GM19452 (cell line): ENCODE data around the gene KHDC4.
A peak's percentile ranks its signal among the peaks of the same experiment; 100 is the strongest.

Experiments
- ATAC-seq: cut with Tn5 transposase; IDR thresholded peaks from one replicate; pipeline ENCODE4 v1.9.1; 2021; ENCODE audit not compliant: unreplicated experiment

Gene KHDC4

DNA sequence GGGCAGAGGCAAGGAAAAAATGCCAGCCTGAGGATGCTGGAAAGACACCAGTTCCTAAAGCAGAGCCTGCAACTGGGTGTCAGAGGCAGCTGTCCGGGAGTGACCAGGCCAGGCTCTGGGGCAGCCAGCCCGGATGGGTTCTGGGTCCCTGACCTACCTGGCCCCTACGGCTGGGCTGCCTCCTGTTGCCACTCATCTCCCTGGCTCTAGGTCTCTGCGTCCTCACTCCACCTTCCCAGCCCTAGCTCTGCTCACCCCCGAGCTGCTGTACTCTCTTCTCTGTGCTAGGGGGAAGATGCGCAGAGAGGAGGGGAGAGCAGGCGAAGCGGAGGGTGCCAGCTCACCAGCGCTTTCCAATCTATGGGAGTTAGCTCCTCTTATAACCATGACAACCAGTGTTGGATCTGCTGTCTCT lies 35.2 kb upstream of the KHDC4 start:
- no peak for ATAC-seq

DNA sequence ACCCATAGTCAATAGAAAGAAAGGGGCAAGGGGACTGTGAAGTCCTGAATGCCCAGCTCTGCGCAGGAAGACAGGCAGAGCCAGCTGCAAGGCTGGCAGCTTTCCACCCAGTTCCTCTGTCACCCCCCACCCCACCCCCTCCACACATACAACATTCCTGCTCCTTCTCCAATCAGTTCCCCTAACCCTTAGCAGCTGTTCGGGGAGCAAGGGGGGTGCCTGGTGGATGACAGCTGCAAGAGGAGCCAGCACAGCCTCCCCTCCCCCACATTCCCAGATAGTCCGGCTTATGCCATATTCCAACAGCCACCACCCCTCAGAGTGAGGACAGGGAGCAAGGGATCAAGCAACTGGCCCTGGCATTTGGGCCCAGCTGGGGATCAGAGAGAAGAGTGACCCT lies 34.5 kb upstream of the KHDC4 start:
- ATAC-seq, result no peak

DNA sequence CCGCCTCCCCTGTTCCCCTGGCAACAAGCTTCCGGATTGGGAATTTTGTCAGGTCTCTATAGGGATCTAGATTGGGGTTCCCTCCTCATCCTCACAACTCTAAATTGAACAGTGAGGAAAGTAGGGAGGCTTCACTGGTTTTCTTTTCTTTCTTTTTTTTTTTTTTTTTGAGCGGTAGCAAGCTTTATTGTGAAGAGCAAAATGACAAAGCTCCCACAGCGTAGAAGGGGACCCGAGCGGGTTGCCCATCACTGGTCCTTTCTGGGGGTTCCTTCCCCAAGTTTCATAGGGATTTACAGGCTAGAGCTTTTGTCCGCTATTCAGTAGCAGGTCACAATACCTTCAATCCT lies 33.8 kb upstream of the KHDC4 start:
- no peak for ATAC-seq

DNA sequence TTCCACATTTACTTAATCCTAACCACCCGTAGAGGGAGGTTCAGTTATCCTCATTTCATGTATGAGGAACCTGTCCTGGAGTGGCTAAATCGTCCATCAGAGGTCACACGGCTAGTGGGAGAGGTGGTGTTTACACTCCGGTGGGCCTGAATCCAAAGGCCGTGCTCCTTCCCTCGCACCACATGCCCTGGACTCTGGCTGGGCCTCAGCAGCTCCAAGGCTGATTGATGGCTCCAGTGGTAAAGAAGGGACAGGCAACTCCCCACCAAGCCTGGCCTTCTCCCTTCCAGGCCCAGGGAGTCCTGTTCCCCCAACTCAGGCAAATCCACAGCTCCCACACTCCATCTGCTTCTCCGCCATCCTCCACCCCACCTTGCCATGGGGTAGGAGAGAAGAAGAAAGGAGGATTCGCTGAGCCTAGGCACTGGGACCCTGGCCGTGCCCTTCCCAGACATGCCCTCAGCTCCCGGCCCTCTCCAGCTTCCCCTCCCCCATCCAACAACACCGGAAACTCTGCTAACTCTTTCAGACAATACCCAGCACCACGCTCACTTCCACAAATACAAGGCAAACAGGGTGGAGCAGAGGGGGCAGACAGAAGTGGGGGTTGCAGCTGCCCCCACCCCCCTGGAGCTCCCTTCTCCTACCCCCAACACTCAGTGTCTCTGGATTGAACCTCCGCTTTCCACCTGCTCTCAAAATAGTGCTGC lies 33.3 kb upstream of the KHDC4 start:
- ATAC-seq, result no peak

DNA sequence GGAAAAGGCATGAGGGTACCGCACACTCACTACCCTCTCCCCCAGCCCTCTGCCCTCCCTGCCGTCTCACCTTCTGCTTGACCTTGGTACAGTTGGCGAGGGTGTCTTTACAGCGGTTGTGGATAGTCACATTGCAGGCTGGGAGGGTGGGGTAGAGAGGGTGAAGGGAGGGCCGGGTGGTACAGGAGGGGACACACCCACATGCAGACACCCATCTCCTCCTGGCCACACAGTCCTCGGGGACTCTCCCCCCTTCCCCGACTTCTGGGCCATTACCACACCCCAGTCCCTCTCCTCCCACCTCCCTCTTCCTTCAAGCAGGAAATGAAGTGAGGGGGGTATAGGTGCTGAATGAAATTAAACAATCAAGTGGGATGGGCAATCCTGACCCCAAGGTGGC lies 32.5 kb upstream of the KHDC4 start:
- no peak for ATAC-seq

DNA sequence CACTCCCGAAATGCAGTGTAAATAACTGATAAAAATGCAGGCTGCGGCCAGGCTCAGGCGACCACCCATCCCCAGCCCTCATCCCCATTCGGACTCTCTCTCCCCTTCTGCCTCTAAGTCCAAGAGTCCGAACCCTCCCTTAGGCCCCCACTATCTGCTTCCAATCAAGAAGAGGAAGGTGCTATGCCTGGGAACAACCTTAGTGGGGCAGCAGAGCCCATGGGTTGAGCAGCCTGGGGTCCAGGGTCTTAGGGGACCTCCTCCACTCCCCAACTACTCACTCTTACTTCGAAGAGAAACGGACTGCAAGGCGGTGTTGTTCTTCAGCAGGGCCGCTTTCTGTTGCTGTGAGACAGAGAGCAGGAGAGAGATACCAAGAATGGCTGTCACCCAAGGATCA lies 31.9 kb upstream of the KHDC4 start:
- no peak for ATAC-seq

DNA sequence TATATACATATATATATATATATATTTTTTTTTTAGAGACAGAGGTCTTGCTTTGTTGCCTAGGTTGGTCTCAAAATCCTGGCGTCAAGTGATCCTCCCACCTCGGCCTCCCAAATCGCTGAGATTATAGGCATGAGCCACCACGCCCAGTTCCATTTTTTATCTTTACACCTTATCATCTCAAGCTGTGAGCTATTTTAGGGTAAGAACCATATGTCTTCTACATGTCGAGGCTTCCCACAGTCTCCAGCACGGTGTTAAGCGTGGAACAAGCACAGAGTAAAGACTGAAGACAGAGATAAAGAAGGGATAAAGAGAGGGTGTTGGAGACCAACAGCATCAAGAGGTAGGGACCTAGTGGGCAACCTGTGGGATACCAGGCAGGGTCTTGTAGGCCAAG lies 30.0 kb upstream of the KHDC4 start:
- ATAC-seq, result no peak

DNA sequence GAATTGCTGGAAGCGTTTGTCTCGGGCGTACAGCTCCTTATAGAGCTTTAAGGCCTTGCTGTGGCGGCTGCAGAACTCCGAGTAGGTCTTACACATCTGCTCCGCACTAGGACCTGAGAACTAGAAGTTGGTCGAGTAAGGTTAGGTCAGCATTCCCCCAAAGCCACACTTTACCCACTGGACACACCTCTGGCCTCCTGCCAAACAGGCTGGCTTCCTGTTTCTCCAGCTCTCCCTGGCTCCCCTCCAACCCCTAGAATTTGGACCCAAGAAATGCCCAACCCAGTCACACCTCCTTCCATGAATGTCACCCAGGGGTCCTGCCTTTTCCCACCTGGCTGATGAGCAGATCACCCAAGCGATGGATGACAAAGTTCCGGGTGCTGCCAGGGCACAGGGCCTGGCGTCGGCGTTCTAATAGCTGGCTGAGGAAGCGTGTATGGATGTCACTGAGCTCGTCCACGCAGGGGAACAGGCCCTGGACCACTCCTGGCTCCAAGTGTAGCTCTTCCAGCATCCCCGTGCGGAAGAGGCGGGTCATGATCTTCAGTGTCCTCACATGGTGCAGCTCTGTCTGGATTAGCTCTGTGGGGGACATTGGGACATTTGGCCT lies 28.5 kb upstream of the KHDC4 start:
- ATAC-seq, result no peak

DNA sequence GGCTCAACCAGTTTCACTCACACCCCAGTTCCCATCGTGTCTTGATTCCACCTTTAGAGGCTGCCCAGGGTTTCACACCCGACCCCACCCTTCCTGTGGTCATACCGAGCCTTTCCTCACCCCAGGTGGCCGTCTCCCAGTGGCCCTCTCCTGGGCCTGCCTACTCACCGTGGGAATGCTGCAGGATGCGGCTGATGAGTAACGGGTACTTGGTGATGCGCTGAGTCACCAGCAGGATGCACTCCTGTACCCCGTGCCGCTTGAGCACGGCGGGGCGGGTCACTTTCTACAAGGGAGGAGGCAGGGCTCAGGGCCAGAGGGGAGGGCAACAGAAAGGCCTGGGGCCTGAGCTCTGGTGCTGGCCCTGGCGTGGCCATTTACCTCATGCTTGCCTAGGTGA lies 27.7 kb upstream of the KHDC4 start:
- no peak for ATAC-seq

DNA sequence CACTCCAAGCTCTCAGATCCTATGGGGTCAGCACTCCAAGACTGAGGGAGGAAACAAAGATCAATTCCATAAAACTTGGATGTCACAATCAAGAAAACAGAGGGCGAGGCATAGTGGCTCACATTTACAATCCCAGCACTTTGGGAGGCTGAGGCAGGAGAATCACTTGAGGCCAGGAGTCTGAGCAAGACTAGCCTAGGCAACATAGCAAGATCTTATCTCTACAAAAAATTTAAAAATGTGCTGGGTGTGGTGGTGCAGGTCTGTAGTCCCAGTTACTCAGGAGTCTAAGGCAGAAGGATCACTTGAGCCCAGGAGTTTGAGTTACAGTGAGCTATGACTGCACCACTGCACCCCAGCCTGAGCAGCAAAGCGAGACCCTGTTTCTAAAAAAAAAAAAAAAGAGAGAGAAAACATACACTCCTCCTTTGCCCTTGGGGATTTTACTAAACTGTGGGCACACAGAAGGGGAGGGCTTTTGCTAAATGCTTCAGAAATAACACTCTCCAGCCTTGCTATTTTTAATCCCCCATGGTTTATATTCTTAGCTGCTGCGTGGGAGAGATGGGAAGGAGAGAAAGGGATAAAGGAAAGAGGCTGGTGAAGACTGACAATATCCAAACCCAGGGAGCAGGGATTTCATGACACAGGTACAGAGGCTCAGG lies 26.0 kb upstream of the KHDC4 start:
- ATAC-seq, result no peak

DNA sequence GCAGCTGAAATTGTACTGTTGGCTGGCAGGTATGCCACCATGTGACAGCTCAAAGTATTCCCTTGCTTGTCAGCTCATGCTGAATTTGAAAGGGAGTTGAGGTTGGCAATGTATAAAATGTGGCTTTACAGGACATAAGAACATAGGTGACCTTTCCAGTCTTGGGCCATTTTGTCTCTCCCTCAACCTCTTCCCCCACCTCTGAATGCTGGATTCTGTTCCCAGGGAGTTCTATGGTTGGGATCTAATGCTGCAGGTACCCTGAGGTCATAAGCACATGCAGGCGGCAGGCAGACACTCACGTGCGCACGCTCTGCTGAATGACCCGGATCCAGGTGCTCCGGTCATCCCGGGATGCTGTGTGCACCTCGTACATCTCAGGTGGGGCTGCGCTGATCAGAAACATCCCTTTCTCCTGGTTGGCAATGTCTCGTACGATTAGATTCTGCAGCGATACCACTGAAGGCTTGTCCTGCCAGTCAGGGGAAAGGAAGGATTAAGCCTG lies 23.2 kb upstream of the KHDC4 start:
- no peak for ATAC-seq

DNA sequence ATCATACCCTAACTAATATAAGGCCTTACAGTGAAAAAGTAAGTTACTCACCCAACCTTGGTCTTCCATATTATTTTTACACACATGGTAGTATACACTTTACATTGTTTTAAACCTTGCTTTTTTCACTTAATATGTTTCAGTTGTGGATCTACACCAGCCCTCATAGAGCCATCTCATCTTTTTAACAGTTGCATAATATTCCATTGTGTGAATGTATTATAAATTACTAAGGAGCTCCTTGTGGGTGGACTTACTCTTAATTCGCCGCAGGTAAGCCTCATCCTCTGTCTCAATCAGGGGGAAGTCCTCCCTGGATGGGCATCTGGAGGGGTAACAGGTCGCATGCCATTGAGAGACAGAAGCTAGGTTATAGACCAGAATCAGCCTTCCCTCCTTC lies 20.4 kb upstream of the KHDC4 start:
- ATAC-seq, result no peak

DNA sequence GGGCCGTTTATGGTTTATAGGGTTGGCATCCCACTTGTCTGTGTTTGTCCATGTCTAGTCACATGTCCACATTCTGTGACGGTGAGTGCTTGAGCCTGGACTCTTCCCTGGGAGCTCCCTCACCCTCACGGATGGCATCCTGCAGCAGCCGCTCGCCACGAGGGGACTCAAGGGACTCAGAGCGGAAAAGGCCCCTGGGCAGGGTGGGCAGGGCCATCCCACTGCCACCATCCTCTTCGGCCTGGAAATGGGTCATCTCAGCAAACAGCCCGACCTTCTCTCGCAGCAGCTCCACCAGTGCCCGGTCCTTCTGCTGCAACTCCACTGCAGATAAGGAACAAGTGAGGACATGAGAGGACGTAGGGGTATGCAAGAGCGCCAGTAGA lies 18.3 kb upstream of the KHDC4 start:
- ATAC-seq, result no peak

DNA sequence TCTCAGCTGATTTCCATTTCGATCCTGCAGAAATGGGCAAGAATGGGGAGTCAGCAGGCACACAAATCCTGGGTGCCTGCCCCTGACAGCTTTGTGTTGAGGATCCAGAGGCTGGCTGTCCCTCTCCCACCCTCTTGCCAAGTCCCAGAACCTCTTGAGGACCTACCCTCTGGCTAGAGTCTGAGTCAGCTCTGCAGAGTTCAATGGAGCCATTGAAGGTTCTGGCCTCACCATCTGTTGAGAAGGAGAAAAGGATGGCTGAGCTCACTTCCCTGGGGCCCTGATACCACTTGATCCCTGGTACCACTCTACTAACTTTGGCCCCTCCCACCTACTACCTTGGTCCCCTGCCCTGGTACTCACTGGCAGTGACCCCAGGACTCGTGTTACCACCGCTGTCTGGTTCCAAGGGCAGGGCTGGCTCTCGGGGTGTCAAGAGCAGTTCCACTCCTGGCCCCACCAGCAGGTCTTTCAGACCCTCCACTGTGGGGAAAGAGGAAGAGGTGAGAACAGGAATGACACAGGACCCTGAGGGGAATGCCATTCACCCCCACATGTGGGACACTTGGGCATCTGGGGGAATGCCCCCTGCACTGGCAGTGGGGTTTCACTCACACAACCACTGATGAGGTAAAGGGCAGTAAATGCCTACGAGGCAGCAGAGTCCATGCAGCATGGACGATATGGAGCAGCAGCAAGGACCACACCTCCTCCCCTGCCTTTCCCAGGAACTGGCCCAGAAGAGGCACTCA lies 17.7 kb upstream of the KHDC4 start:
- ATAC-seq, result no peak

DNA sequence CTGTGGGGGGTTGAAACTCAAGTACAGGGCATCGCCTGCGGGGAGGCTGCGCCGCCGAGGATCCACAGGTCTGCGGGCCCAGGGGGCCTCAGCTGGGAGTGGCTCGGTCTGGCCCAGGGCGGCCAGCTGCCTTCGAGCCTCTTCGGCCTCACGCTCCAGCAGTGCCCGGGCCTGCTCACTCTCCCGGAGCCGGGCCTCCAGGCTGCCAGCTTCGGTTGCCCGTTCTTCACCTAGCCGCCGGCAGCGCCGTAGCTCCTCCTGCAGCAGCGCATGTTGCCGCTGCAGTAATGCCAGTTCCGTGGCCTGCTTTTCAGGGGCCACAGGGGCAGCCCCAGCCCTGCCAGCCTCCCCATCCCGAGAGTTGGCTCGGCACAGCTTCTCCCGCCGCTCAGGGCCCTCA lies 16.6 kb upstream of the KHDC4 start:
- ATAC-seq, result no peak

DNA sequence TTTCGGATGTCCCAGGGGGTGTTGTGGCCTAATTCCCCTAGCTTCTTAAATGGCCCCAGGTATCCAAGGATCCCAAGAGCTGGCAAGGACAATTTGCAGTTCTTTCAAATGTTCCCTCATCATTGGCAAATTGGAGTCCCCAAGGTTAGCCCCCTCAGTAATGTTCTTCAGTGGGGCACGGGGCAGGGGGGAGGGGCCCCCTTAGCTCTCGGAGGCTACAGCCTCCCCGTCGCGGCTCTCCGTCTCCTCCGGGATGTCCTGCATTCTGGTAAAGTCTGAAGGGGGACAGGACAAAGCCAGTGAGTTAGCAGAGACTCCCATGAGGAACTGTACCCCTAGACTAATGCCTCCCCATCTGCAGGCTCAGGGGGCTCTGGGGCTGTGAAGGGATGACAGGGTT lies 13.5 kb upstream of the KHDC4 start:
- no peak for ATAC-seq

DNA sequence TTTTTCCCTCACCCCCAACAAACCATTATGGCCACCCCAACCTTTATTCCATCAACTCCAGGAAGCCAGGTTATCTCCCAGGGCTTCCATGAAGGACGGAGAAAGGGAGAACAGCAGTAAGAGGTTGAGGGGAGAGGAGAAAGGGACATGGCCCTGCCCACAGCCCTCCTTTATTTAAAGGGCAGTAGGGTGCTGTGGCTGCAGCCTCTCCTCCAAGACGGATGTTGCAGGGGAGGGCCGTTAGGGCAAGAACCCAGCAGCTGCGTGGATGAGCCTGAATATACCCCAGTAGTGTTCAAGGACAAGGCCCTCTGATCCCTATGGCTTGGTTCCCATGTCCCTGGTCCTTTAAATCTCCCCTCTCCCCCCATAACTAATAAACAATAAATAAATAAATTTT lies 13.1 kb upstream of the KHDC4 start:
- ATAC-seq, result no peak

DNA sequence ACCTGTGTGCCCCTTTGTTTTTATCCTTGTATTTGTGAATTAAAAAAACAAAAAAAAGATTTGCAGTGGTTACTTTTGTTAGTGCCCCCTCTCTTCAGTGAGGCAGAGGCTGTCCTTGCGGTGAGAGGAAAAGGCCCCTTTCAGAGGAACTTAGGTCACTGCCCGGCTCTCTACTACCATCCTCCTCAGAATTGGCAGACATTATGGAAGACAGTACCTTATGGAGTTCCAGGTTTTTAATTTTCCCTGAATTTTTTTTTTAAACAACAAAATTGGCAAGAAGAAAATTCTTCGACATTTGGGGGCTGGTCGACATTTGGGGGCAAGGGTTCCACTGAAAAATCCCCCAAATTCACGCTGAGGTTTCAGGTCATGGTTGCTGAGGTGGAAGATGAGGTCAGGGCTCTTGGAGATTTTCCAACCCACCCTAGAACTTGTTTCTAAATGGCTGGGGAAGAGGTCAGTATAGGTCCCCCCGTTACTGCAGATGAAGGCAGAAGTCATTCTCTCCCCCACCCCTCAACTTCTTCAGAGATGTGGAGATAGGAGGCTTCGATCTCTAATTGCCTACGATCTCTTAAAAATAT lies 12.5 kb upstream of the KHDC4 start:
- peak; percentile 21 for ATAC-seq

DNA sequence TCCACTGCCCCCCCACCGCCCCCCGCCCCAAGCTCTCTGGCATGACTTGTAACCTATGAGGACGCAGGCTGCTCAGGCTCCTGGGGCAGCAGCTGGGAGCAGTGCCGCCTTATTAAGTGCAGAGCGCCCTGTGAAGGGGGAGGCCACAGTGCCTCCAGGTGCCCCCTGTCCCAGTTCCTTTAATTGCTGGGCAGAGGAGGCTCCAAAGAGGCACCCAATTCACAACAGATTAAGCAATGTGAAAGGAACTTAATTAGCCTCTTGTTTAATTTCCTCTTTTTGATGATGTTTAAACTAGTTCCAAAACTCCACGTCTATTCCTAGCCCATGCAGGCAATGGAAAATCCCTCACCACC lies 10.2 kb upstream of the KHDC4 start:
- ATAC-seq, result no peak

DNA sequence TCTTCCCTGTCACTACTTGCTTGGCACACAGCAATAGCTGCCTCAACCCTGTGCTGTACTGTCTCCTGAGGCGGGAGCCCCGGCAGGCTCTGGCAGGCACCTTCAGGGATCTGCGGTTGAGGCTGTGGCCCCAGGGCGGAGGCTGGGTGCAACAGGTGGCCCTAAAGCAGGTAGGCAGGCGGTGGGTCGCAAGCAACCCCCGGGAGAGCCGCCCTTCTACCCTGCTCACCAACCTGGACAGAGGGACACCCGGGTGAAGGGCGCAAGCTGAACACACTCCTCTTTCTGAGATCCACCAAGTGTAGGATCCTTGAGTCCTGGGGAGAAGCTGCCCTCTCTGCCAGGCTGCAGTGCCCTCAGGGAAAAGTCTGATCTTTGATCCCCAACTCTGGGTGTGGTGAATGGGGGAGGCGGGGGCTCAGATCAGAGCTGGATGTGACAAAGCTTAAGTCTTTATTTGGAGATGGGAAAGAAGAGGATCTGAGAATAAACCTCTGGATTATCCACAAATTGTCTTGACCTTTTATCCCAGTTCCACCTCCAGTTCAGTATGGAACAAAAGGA lies 8.4 kb upstream of the KHDC4 start:
- no peak for ATAC-seq

DNA sequence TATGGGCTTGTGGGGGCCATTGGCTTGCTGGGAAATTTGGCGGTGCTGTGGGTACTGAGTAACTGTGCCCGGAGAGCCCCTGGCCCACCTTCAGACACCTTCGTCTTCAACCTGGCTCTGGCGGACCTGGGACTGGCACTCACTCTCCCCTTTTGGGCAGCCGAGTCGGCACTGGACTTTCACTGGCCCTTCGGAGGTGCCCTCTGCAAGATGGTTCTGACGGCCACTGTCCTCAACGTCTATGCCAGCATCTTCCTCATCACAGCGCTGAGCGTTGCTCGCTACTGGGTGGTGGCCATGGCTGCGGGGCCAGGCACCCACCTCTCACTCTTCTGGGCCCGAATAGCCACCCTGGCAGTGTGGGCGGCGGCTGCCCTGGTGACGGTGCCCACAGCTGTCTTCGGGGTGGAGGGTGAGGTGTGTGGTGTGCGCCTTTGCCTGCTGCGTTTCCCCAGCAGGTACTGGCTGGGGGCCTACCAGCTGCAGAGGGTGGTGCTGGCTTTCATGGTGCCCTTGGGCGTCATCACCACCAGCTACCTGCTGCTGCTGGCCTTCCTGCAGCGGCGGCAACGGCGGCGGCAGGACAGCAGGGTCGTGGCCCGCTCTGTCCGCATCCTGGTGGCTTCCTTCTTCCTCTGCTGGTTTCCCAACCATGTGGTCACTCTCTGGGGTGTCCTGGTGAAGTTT lies 7.8 kb upstream of the KHDC4 start:
- ATAC-seq, result no peak
